C4-2B (cell line): ENCODE data around the gene RPS27.

ENCODE experiments used
- ZFX ChIP-seq: fragments of 450-650 bp; IDR thresholded peaks from 2 replicates; pipeline ENCODE4 v1.6.1; 2017
- TF ChIP-seq, protein P1 (sequence below): fragments of 450-650 bp; conservative IDR thresholded peaks from 2 replicates; pipeline ENCODE4 v1.5.1; 2017; ENCODE audit warnings: mild to moderate bottlenecking

DNA sequence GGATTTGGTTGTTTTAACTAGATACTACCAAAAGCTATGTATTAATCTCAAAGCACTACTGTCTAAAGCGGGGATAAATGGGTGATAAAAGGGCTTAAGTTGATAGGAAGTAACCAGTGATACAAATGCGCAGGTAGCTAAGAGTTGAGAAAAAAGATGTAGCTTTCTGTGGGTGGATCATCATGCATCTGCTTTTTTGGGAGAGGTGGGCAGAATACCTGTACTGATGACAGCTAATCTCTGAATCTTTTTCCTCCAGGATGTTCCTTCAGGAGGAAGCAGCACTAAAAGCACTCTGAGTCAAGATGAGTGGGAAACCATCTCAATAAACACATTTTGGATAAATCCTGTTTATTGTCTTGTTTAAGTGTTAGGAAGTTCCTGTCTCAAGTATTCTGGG is 1.2 kb downstream of the RPS27 start:
- TF ChIP-seq, protein P1, sequence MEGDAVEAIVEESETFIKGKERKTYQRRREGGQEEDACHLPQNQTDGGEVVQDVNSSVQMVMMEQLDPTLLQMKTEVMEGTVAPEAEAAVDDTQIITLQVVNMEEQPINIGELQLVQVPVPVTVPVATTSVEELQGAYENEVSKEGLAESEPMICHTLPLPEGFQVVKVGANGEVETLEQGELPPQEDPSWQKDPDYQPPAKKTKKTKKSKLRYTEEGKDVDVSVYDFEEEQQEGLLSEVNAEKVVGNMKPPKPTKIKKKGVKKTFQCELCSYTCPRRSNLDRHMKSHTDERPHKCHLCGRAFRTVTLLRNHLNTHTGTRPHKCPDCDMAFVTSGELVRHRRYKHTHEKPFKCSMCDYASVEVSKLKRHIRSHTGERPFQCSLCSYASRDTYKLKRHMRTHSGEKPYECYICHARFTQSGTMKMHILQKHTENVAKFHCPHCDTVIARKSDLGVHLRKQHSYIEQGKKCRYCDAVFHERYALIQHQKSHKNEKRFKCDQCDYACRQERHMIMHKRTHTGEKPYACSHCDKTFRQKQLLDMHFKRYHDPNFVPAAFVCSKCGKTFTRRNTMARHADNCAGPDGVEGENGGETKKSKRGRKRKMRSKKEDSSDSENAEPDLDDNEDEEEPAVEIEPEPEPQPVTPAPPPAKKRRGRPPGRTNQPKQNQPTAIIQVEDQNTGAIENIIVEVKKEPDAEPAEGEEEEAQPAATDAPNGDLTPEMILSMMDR, result no peak
- TF ChIP-seq ZFX, result no peak
